ENCODE measurements around the gene TUBGCP4.

Gene TUBGCP4

DNA sequence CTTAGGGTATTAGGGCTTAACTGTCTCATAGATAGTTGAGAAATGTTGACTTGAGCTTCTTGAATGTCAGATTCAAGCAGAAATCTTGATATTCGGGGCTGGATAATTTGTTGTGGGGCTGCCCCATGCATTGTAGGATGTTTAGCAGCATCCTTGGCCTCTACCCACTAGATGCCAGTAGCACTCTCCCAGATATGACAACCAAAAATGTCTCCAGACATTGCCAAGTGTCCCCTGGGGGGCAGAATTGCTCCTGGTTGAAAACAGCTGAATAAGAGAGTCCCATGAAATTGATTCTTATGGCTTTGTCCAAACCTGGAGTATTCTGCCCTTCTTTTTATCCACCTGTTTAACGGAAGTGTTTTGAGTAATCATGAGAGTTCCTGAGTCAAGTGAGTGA, 24.6 kb upstream of the TUBGCP4 start:
- in situ Hi-C loops (cut with MboI; ENCODE audit: low sequenced_read_pairs, unreplicated experiment) = no loop called here
- DNase-seq (ENCODE audit: low spot score) = no peak
- TF ChIP-seq, protein P1, sequence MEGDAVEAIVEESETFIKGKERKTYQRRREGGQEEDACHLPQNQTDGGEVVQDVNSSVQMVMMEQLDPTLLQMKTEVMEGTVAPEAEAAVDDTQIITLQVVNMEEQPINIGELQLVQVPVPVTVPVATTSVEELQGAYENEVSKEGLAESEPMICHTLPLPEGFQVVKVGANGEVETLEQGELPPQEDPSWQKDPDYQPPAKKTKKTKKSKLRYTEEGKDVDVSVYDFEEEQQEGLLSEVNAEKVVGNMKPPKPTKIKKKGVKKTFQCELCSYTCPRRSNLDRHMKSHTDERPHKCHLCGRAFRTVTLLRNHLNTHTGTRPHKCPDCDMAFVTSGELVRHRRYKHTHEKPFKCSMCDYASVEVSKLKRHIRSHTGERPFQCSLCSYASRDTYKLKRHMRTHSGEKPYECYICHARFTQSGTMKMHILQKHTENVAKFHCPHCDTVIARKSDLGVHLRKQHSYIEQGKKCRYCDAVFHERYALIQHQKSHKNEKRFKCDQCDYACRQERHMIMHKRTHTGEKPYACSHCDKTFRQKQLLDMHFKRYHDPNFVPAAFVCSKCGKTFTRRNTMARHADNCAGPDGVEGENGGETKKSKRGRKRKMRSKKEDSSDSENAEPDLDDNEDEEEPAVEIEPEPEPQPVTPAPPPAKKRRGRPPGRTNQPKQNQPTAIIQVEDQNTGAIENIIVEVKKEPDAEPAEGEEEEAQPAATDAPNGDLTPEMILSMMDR (IDR thresholded peaks at IDR 0.05; ENCODE audit: borderline replicate concordance, control extremely low read depth, extremely low read depth, insufficient read depth, missing control alignments) = no peak

DNA sequence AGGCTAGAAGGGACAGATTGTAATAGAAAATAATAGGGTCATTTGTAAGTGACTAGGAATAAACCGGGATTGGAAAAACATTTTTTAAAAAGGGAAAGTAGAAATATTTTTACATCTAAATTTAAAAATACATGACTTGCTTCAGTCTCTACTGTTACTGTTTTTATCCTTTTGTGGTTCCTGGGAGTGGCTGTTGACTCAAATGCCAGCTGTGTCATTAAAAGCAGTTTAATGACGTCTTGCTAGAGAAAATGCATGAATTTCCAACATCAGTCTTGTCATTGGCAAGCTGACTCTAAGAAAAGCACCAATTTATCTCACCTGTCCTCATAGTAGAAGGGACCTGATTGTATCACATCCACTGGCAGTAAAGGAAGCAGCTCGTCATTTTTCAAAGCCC, 23.8 kb upstream of the TUBGCP4 start:
- in situ Hi-C loops (cut with MboI; ENCODE audit: low sequenced_read_pairs, unreplicated experiment) = no loop called here
- TF ChIP-seq, protein P1 (IDR thresholded peaks at IDR 0.05; ENCODE audit: borderline replicate concordance, control extremely low read depth, extremely low read depth, insufficient read depth, missing control alignments) = no peak
- DNase-seq (ENCODE audit: low spot score) = no peak

GRCh38 chr15:43352693-43353382, 18.1 kb upstream of the TUBGCP4 start:
- in situ Hi-C loops (cut with MboI; ENCODE audit: low sequenced_read_pairs, unreplicated experiment) = no loop called here
- TF ChIP-seq, protein P1 (IDR thresholded peaks at IDR 0.05; ENCODE audit: borderline replicate concordance, control extremely low read depth, extremely low read depth, insufficient read depth, missing control alignments) = no peak
- DNase-seq (ENCODE audit: low spot score) = no peak

DNA sequence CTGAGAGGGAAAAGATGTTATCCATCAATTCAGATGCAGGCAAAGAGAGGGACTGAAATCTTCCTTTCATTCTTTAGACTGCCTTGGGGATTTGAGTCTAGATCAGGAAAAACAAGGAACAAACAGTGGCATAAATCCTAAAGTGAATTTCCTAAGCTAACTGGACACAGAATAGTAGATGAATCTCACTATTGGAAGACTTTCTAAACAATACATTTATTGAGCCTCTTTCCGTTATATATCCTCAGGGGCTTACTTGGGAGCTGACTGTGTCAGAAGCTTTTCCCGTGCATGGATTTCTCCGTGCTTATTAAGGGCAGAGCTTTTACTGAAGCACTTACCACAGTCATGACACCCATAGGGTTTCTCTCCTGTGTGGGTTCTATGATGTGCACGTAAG, 10.1 kb upstream of the TUBGCP4 start:
- in situ Hi-C loops (cut with MboI; ENCODE audit: low sequenced_read_pairs, unreplicated experiment) = no loop called here
- TF ChIP-seq, protein P1 (IDR thresholded peaks at IDR 0.05; ENCODE audit: borderline replicate concordance, control extremely low read depth, extremely low read depth, insufficient read depth, missing control alignments) = no peak
- no peak for DNase-seq (ENCODE audit: low spot score)

DNA sequence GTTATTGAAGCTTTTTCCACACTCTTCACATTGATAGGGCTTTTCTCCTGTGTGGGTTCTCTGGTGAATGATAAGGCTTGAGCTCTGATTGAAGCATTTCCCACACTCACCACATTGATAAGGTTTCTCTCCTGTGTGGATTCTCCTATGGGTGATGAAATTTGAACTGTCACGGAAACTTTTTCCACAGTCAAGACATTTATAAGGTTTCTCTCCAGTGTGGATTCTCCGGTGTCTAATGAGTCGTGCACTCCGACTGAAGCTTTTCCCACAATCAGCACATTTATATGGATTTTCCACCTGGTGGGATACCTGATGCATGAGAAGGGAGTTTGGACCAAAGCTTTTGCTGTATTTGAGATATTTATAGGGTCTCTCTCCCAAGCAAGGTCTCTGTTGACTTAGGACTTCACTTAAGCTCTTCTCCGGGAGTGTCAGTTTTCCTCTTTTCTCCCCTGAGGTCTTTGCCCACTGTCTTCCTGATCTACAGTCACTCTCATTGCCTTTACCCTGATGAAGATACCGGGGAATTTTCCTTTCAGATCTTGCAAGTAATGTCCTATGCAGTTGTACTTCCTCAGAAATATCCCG, 9.5 kb upstream of the TUBGCP4 start:
- TF ChIP-seq, protein P1 (IDR thresholded peaks at IDR 0.05; ENCODE audit: borderline replicate concordance, control extremely low read depth, extremely low read depth, insufficient read depth, missing control alignments) = no peak
- no peak for DNase-seq (ENCODE audit: low spot score)
- in situ Hi-C loops (cut with MboI; ENCODE audit: low sequenced_read_pairs, unreplicated experiment) = no loop called here

DNA sequence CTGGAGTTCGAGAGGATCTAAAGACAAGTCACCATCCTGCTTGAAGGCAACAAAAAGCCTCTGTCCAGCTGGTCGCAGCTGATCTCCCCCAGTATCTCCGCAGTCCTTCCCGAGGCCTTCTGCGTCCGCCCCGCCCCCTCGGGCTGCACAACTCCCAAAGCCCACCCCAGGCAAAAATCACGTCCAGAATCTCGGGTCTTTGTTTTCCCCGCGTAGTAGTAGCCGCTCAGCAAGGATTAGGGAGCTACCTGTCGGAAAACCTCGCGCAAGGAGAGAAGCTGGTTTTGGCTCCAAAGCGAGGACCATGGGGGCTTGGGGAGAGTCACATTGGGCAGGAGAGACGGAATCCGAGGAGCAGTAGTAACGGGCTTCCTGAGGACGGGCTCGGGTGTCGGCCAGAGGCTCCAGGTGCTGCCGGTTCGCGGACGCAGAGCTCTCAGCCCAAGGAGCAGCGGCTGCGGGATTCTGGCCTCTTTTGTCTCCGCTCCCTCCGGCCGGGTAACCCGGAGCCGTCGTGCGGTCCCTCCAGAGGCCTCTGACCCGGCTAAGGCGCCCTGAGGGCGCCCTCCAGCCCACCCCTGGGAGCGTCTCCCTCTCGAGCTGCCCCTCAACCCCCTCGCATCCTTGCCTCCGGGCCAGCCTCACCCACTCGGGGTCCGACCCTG, 459 bp upstream of the TUBGCP4 start:
- no peak for DNase-seq (ENCODE audit: low spot score)
- TF ChIP-seq, protein P1 (IDR thresholded peaks at IDR 0.05; ENCODE audit: borderline replicate concordance, control extremely low read depth, extremely low read depth, insufficient read depth, missing control alignments) = no peak
- in situ Hi-C loops (cut with MboI; ENCODE audit: low sequenced_read_pairs, unreplicated experiment) = no loop called here
